Measurements from ENCODE around the gene GLIS1.

DNA sequence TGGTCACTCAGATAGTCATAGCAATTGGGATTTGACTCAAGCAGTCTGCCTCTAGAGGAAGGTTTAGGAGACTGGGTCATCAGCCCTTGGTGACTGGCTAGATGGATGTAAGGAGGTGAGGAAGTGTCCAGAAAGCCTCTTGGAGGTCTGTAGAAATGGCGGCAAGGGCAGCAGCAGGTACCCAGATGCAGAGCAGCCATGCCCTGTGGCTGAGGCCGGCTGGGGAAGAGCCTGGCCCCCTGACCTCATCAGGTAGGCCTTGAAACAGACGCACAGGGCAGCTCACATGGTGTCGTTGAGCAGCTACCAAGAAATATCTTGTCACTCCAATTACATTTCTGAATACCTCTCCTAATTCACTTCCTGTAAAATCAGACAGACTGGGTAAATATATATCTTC lies 181.6 kb downstream of the GLIS1 start:
- TF ChIP-seq, protein P1, sequence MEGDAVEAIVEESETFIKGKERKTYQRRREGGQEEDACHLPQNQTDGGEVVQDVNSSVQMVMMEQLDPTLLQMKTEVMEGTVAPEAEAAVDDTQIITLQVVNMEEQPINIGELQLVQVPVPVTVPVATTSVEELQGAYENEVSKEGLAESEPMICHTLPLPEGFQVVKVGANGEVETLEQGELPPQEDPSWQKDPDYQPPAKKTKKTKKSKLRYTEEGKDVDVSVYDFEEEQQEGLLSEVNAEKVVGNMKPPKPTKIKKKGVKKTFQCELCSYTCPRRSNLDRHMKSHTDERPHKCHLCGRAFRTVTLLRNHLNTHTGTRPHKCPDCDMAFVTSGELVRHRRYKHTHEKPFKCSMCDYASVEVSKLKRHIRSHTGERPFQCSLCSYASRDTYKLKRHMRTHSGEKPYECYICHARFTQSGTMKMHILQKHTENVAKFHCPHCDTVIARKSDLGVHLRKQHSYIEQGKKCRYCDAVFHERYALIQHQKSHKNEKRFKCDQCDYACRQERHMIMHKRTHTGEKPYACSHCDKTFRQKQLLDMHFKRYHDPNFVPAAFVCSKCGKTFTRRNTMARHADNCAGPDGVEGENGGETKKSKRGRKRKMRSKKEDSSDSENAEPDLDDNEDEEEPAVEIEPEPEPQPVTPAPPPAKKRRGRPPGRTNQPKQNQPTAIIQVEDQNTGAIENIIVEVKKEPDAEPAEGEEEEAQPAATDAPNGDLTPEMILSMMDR (conservative IDR thresholded peaks at IDR 0.05): no peak
- TF ChIP-seq EZH2 (IDR thresholded peaks at IDR 0.05; ENCODE audit: low read depth): no peak

All from PC-9 (cell line).